PC-3 (cell line): Measurements from ENCODE around the gene PTPRN2.

Experiments
- EZH2 ChIP-seq: fragments of 300-600 bp; sonication (generic); IDR thresholded peaks from one replicate; pipeline ENCODE4 v1.6.1; 2017; ENCODE audit warnings: antibody characterized with exemption, mild to moderate bottlenecking, low read length; ENCODE audit not compliant: unreplicated experiment
- EZH2phosphoT487 ChIP-seq: fragments of 300-600 bp; sonication (generic); IDR thresholded peaks from 2 replicates; pipeline ENCODE4 v1.6.1; 2018; ENCODE audit warnings: mild to moderate bottlenecking, antibody characterized with exemption, low read length, borderline replicate concordance
- TF ChIP-seq, protein P1 (sequence below): fragments of 300-600 bp; sonication (generic); conservative IDR thresholded peaks from 2 replicates; pipeline ENCODE4 v1.5.1; 2017; ENCODE audit warnings: antibody characterized with exemption, low read depth, mild to moderate bottlenecking, low read length

GRCh38 chr7:157513682-157514081 lies 1073.9 kb downstream of the PTPRN2 start:
- TF ChIP-seq, protein P1, sequence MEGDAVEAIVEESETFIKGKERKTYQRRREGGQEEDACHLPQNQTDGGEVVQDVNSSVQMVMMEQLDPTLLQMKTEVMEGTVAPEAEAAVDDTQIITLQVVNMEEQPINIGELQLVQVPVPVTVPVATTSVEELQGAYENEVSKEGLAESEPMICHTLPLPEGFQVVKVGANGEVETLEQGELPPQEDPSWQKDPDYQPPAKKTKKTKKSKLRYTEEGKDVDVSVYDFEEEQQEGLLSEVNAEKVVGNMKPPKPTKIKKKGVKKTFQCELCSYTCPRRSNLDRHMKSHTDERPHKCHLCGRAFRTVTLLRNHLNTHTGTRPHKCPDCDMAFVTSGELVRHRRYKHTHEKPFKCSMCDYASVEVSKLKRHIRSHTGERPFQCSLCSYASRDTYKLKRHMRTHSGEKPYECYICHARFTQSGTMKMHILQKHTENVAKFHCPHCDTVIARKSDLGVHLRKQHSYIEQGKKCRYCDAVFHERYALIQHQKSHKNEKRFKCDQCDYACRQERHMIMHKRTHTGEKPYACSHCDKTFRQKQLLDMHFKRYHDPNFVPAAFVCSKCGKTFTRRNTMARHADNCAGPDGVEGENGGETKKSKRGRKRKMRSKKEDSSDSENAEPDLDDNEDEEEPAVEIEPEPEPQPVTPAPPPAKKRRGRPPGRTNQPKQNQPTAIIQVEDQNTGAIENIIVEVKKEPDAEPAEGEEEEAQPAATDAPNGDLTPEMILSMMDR, result no peak
- TF ChIP-seq EZH2 (no peak), EZH2phosphoT487 (no peak)
